Measurements from ENCODE around the gene SORCS3.

The SORCS3 gene

GRCh38 chr10:104806801-104807200 lies 165.7 kb downstream of the SORCS3 start:
- no peak overlapping the region for H3K4me3 ChIP-seq (ENCODE audit: low read depth, low read length)
- TF ChIP-seq CTCF (IDR thresholded peaks at IDR 0.05; ENCODE audit: low read depth, low read length, missing control alignments) = no peak
- DNase-seq (ENCODE audit: low read depth) = no peak

GRCh38 chr10:104807581-104808310 lies 166.7 kb downstream of the SORCS3 start:
- no peak for DNase-seq (ENCODE audit: low read depth)
- no peak for TF ChIP-seq CTCF (IDR thresholded peaks at IDR 0.05; ENCODE audit: low read depth, low read length, missing control alignments)
- no peak overlapping the region for H3K4me3 ChIP-seq (ENCODE audit: low read depth, low read length)

- H3K4me3 ChIP-seq (ENCODE audit: low read depth, low read length) = no peak overlapping the region; the same call in 1 of the 2 replicates
- no peak for TF ChIP-seq CTCF (IDR thresholded peaks at IDR 0.05; ENCODE audit: low read depth, low read length, missing control alignments)
- DNase-seq (ENCODE audit: low read depth) = peak; percentile 47
These were observed 168.4 kb downstream of the SORCS3 start for GRCh38 chr10:104809288-104810090.

GRCh38 chr10:104811166-104811565 lies 170.1 kb downstream of the SORCS3 start:
- H3K4me3 ChIP-seq (ENCODE audit: low read depth, low read length) = no peak overlapping the region
- no peak for DNase-seq (ENCODE audit: low read depth)
- TF ChIP-seq CTCF (IDR thresholded peaks at IDR 0.05; ENCODE audit: low read depth, low read length, missing control alignments) = no peak

- no peak overlapping the region for H3K4me3 ChIP-seq (ENCODE audit: low read depth, low read length)
- no peak for DNase-seq (ENCODE audit: low read depth)
- no peak for TF ChIP-seq CTCF (IDR thresholded peaks at IDR 0.05; ENCODE audit: low read depth, low read length, missing control alignments)
These were observed 175.4 kb downstream of the SORCS3 start for GRCh38 chr10:104816501-104816900.

GRCh38 chr10:104819731-104820130 lies 178.6 kb downstream of the SORCS3 start:
- no peak overlapping the region for H3K4me3 ChIP-seq (ENCODE audit: low read depth, low read length)
- no peak for DNase-seq (ENCODE audit: low read depth)
- TF ChIP-seq CTCF (IDR thresholded peaks at IDR 0.05; ENCODE audit: low read depth, low read length, missing control alignments) = no peak

All from GM12864 (cell line).